Stimulated activated CD4-positive, alpha-beta T cell treated with anti-CD3 and anti-CD28 coated beads, Interleukin-12 subunit alpha, Interleukin-12 subunit beta, amount 100 ng/mL, for 24 hours (primary cell): ENCODE measurements around the gene BAIAP2L1.
A peak's percentile ranks its signal among the peaks of the same experiment; 100 is the strongest.
"Not testable (repeated sequence)": the region's sequence is repeated elsewhere in the genome, so short reads cannot be mapped to it uniquely, and the experiment has no call there.

Source experiments
- DNase-seq, 2 experiments: peaks; one replicate each; pipeline ENCODE4 v3.0.0-alpha.2; 2020; ENCODE audit warnings: low read depth in 2 of 2

Gene BAIAP2L1

GRCh38 chr7:98400542-98401340 lies at the start of gene BAIAP2L1:
Gene BAIAP2L1, minus strand, starts transcription at chr7:98401090. Its CDS starts 238 bp downstream, at chr7:98400852.
- peak; percentile 58 to 72 for DNase-seq

- DNase-seq: no peak
Observed at GRCh38 chr7:98448766-98449165, 47.9 kb upstream of the BAIAP2L1 start.

- DNase-seq: not testable (repeated sequence)
Observed at GRCh38 chr7:98440992-98441391, 40.1 kb upstream of the BAIAP2L1 start.

GRCh38 chr7:98439484-98439883 lies 38.6 kb upstream of the BAIAP2L1 start:
- DNase-seq: no peak

GRCh38 chr7:98434087-98434486 lies 33.2 kb upstream of the BAIAP2L1 start:
- no peak for DNase-seq

GRCh38 chr7:98429799-98430198 lies 28.9 kb upstream of the BAIAP2L1 start:
- DNase-seq: no peak

GRCh38 chr7:98423043-98423442 lies 22.2 kb upstream of the BAIAP2L1 start:
- DNase-seq: no peak

GRCh38 chr7:98420966-98421612 lies 20.2 kb upstream of the BAIAP2L1 start:
- DNase-seq: peak in 1 of 2 experiments; percentile 49

GRCh38 chr7:98419988-98420387 lies 19.1 kb upstream of the BAIAP2L1 start:
- DNase-seq: not testable (repeated sequence)

GRCh38 chr7:98419316-98419691 lies 18.4 kb upstream of the BAIAP2L1 start:
- DNase-seq: not testable (repeated sequence)

- DNase-seq: peak in 1 of 2 experiments; percentile 15
Observed at GRCh38 chr7:98418636-98419315, 17.9 kb upstream of the BAIAP2L1 start.

- DNase-seq: no peak
Observed at GRCh38 chr7:98418271-98418635, 17.4 kb upstream of the BAIAP2L1 start.

GRCh38 chr7:98417604-98418270 lies 16.8 kb upstream of the BAIAP2L1 start:
- not testable (repeated sequence) for DNase-seq

- DNase-seq: no peak
Observed at GRCh38 chr7:98414205-98414900, 13.5 kb upstream of the BAIAP2L1 start.

- DNase-seq: not testable (repeated sequence)
Observed at GRCh38 chr7:98413655-98414054, 12.8 kb upstream of the BAIAP2L1 start.

GRCh38 chr7:98409843-98410242 lies 9.0 kb upstream of the BAIAP2L1 start:
- no peak for DNase-seq

GRCh38 chr7:98408146-98408545 lies 7.3 kb upstream of the BAIAP2L1 start:
- DNase-seq: not testable (repeated sequence)

GRCh38 chr7:98406827-98407226 lies 5.9 kb upstream of the BAIAP2L1 start:
- no peak for DNase-seq

- no peak for DNase-seq
Observed at GRCh38 chr7:98404840-98405239, 4.0 kb upstream of the BAIAP2L1 start.

GRCh38 chr7:98399890-98400541 lies 874 bp downstream of the BAIAP2L1 start:
- DNase-seq: no peak

GRCh38 chr7:98399462-98399861 lies 1.4 kb downstream of the BAIAP2L1 start:
- DNase-seq: no peak
